Measurements from ENCODE around the gene TTC22. TPM values are rescaled to one million over a fixed set of nuclear protein-coding genes. Genes with fewer than 3 reads are reported as not detected.

TTC22 gene
- total RNA-seq, 2 experiments from 2014 or later: 3.3 to 3.5 TPM

- POLR2A ChIA-PET: no interaction called here
- Mint-ChIP-seq H3K4me3 (no peak overlapping the region), H3K4me1 (ENCODE audit: low read depth) (no peaks in the 10 kb centered on the region), H3K27ac (no peak overlapping the region), H3K36me3 (ENCODE audit: low read depth) (no peaks in the 10 kb centered on the region), H3K9me3 (peaks cover 2% of the 10 kb centered on the region), H3K27me3 (no peaks in the 10 kb centered on the region)
- CTCF ChIA-PET: no interaction called here
- ATAC-seq (no peak), DNase-seq (no peak)
- no peak for TF ChIP-seq CTCF (IDR thresholded peaks at IDR 0.05)
- intact Hi-C loops (cut with micrococcal nuclease): no loop called here
Measured at GRCh38 chr1:54834007-54834541, 33.0 kb upstream of the TTC22 start.

GRCh38 chr1:54833121-54833520, 32.0 kb upstream of the TTC22 start:
- Mint-ChIP-seq H3K27me3 (no peaks in the 10 kb centered on the region), H3K4me1 (ENCODE audit: low read depth) (no peaks in the 10 kb centered on the region), H3K9me3 (peaks cover 4% of the 10 kb centered on the region), H3K36me3 (ENCODE audit: low read depth) (no peaks in the 10 kb centered on the region), H3K27ac (no peak overlapping the region), H3K4me3 (no peak overlapping the region)
- DNase-seq: no peak
- intact Hi-C loops (cut with micrococcal nuclease): no loop called here
- CTCF ChIA-PET: interaction anchor here (0.6 kb wide), 1 partner anchor 160 kb away, joined by 3 read pairs; no protein-coding TSS in a partner anchor
- POLR2A ChIA-PET: interaction anchor here (1.1 kb wide), 1 partner anchor 23 kb away, joined by 3 read pairs; no protein-coding TSS in a partner anchor
- no peak for TF ChIP-seq CTCF (IDR thresholded peaks at IDR 0.05)
- ATAC-seq: no peak

- no peak for ATAC-seq
- peaks cover 15% of the 10 kb centered on the region for H3K9me3 Mint-ChIP-seq
- H3K4me3 Mint-ChIP-seq: no peak overlapping the region
- H3K4me1 Mint-ChIP-seq (ENCODE audit: low read depth): no peaks in the 10 kb centered on the region
- peaks cover 9% of the 10 kb centered on the region for H3K36me3 Mint-ChIP-seq (ENCODE audit: low read depth)
- H3K27ac Mint-ChIP-seq: no peak overlapping the region
- DNase-seq: no peak
- no peak for TF ChIP-seq CTCF (IDR thresholded peaks at IDR 0.05)
- intact Hi-C loops (cut with micrococcal nuclease): no loop called here
- H3K27me3 Mint-ChIP-seq: no peaks in the 10 kb centered on the region
- CTCF ChIA-PET: no interaction called here
- POLR2A ChIA-PET: no interaction called here
Measured at GRCh38 chr1:54826226-54826816, 25.2 kb upstream of the TTC22 start.

GRCh38 chr1:54825696-54826095, 24.6 kb upstream of the TTC22 start:
- TF ChIP-seq CTCF (IDR thresholded peaks at IDR 0.05): no peak
- Mint-ChIP-seq H3K4me1 (ENCODE audit: low read depth) (no peaks in the 10 kb centered on the region), H3K36me3 (ENCODE audit: low read depth) (peaks cover 9% of the 10 kb centered on the region), H3K4me3 (no peak overlapping the region), H3K9me3 (peaks cover 15% of the 10 kb centered on the region), H3K27me3 (no peaks in the 10 kb centered on the region), H3K27ac (no peak overlapping the region)
- ATAC-seq (no peak), DNase-seq (no peak)
- intact Hi-C loops (cut with micrococcal nuclease): no loop called here
- CTCF ChIA-PET: no interaction called here
- POLR2A ChIA-PET: no interaction called here

GRCh38 chr1:54823670-54824069, 22.5 kb upstream of the TTC22 start:
- no peak for ATAC-seq
- DNase-seq: no peak
- TF ChIP-seq CTCF (IDR thresholded peaks at IDR 0.05): no peak

More at GRCh38 chr1:54823670-54824069, 22.5 kb upstream of the TTC22 start:
- H3K4me3 Mint-ChIP-seq: no peak overlapping the region
- H3K4me1 Mint-ChIP-seq (ENCODE audit: low read depth): no peaks in the 10 kb centered on the region
- no peak overlapping the region for H3K27ac Mint-ChIP-seq
- intact Hi-C loops (cut with micrococcal nuclease): no loop called here
- ChIA-PET CTCF (interaction anchor here (1.5 kb wide), 1 partner anchor 265 kb away, joined by 3 read pairs; no protein-coding TSS in a partner anchor), POLR2A (interaction anchor here (0.7 kb wide), 1 partner anchor 385 kb away, joined by 4 read pairs; no protein-coding TSS in a partner anchor)
- no peaks in the 10 kb centered on the region for H3K27me3 Mint-ChIP-seq
- H3K36me3 Mint-ChIP-seq (ENCODE audit: low read depth): peaks cover 9% of the 10 kb centered on the region
- peaks cover 14% of the 10 kb centered on the region for H3K9me3 Mint-ChIP-seq

All from activated CD8-positive, alpha-beta T cell treated with anti-CD3 and anti-CD28 coated beads for 36 hours (primary cell).